ENCODE results near the gene TRIM14. TPM values are rescaled to one million over a fixed set of nuclear protein-coding genes. Genes with fewer than 3 reads are reported as not detected.
"Not testable (repeated sequence)": the region's sequence is repeated elsewhere in the genome, so short reads cannot be mapped to it uniquely, and the experiment has no call there.

The TRIM14 gene
- total and polyA plus RNA-seq, 5 donors, result 1.2 to 8.1 (median 4.0) TPM

DNA sequence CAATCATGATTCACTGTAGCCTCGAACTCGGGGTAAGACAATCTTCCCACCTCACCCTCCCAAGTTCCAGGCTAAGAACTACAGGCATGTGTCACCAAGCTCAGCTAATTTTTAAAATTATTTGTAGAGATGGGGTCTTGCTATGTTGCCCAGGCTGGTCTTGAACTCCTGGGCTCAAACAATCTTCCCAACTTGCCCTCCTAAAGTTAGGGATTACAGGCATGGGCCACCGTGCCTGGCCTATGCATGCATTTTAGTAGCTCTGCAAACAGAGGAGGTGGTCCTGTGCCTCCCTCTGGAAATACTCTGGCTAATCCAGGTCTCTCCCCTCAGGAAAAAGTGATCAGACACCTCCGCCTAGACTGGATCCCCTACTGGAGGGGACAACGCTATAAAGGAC lies 21.5 kb upstream of the TRIM14 start:
- H3K27ac ChIP-seq (ENCODE audit: low read length), result no peak overlapping the region
- no peak for ATAC-seq
- H3K4me3 ChIP-seq (ENCODE audit: low read length), result no peak overlapping the region
- no peaks in the 10 kb centered on the region for H3K9me3 ChIP-seq (ENCODE audit: control insufficient read depth, low read length)
- no peak for DNase-seq
- intact Hi-C loops (cut with DNase I), result no loop called here
- WGBS, result 82% methylated on average over 5 of the region's 5 CpGs
- no peaks in the 10 kb centered on the region for H3K4me1 ChIP-seq (ENCODE audit: control insufficient read depth, insufficient read depth, low read length)
- no peaks in the 10 kb centered on the region for H3K27me3 ChIP-seq (ENCODE audit: control insufficient read depth, insufficient read depth)

DNA sequence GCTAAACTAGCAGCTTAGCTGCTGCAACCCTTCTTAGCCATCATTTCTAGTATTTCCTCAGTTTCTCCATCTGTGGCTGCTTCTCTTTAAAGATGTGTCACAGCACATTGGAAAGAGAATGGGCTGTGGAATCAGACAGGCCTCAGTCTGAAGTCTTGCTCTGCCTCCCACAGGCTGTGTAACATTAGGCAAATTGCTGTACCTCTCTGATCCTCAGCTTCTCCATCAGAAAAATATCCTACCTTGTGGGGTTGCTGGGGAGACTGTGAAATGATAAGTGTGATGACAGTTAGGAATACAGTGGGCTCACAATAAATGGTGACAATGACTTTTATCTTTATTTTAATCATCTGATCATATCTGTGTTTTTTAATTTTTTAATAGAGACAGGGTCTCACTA lies 17.5 kb upstream of the TRIM14 start:
- no peak overlapping the region for H3K4me3 ChIP-seq (ENCODE audit: low read length)
- DNase-seq (no peak), ATAC-seq (no peak)
- intact Hi-C loops (cut with DNase I), result no loop called here
- H3K27ac ChIP-seq (ENCODE audit: low read length), result no peak overlapping the region
- no peaks in the 10 kb centered on the region for H3K27me3 ChIP-seq (ENCODE audit: control insufficient read depth, insufficient read depth)
- no peaks in the 10 kb centered on the region for H3K9me3 ChIP-seq (ENCODE audit: control insufficient read depth, low read length)
- no peaks in the 10 kb centered on the region for H3K4me1 ChIP-seq (ENCODE audit: control insufficient read depth, insufficient read depth, low read length)

DNA sequence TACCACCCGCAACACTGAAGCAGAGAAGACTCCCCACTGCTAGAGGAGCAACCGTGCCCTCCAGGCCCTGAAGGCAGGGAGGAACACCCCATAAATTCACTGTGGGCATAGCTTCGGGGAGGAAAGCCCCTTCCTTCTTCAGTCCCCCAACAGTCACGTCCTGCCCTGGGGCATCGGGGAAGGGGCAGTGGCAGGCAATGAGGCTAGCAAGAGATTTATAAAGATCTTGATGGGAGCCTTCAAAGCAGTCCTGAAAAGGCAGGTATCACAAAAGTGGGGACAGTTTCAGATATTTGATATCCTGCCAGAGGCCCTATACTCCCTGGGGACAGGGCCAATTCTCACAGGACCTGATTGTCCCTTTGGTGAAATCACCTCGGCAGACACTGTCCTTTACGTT lies 16.9 kb upstream of the TRIM14 start:
- Histone ChIP-seq H3K4me3 (ENCODE audit: low read length) (no peak overlapping the region), H3K27ac (ENCODE audit: low read length) (no peak overlapping the region), H3K9me3 (ENCODE audit: control insufficient read depth, low read length) (no peaks in the 10 kb centered on the region), H3K27me3 (ENCODE audit: control insufficient read depth, insufficient read depth) (no peaks in the 10 kb centered on the region), H3K4me1 (ENCODE audit: control insufficient read depth, insufficient read depth, low read length) (no peaks in the 10 kb centered on the region)
- DNase-seq, result no peak
- 84% methylated on average over 7 of the region's 7 CpGs for WGBS
- no peak for ATAC-seq
- intact Hi-C loops (cut with DNase I), result no loop called here

DNA sequence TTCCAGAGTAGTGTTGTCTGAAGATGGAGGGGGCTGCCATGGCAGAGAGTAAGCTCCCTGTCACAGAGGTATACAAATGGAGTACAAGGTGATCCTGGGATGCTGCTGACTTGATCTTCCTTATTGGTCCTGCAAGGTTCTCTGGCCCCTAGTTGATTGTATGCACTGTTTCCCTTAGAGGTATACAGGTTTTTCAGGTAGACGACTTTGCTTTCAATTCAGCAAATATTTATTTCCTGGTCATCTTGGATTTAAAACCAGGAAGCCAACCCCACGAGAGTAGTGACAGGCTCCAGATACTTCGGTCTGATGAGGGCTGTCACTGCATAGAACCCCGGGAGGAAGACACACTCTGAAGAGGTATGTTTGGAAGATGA lies 16.5 kb upstream of the TRIM14 start:
- no peaks in the 10 kb centered on the region for H3K9me3 ChIP-seq (ENCODE audit: control insufficient read depth, low read length)
- H3K27ac ChIP-seq (ENCODE audit: low read length), result no peak overlapping the region
- 80% methylated on average over 4 of the region's 4 CpGs for WGBS
- ATAC-seq, result no peak
- intact Hi-C loops (cut with DNase I), result no loop called here
- H3K27me3 ChIP-seq (ENCODE audit: control insufficient read depth, insufficient read depth), result no peaks in the 10 kb centered on the region
- H3K4me1 ChIP-seq (ENCODE audit: control insufficient read depth, insufficient read depth, low read length), result no peaks in the 10 kb centered on the region
- no peak for DNase-seq
- no peak overlapping the region for H3K4me3 ChIP-seq (ENCODE audit: low read length)

DNA sequence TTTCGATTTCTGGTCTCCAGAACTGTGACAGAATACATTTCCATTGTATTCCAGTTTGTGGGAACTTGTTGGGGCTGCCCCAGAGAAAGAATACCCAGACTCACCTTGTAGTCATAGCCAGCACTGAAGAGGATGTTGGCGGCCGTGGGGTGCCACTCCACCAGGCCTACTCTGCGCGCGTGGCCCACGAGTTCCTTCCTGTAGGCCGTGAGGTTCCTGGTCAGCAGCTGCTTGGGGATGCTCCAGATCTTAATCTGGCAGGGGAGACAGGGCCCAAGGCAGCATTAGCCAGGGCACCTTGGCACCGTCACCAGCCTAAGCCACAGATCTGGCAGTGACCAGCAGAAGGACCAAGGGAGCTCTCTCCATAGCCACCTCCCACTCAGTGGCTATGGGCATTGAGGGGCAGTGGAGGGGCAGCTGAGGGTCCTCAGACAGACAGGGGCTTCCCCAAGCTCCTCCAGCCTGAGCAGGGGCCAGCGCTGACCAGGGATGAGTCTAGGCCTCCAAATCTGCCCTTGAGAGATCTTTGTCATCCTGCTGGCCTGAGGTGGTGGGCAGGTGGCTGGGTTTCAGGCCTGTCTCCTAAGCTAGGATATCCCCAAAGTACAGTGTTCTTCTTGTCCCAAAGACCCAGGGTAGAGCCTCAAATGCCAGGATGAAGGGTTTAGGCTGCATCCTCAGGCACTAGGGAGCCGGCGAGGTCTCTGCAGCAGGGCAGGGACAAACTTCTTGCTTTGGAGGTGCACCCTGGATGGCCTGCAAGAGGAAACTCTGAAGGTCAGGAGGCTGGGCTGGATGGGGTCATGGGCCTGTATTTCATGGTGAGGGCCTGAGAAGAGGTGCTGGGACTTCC lies 15.9 kb upstream of the TRIM14 start:
- ATAC-seq (no peak), DNase-seq (no peak)
- Histone ChIP-seq H3K9me3 (ENCODE audit: control insufficient read depth, low read length) (no peaks in the 10 kb centered on the region), H3K27ac (ENCODE audit: low read length) (no peak overlapping the region), H3K4me3 (ENCODE audit: low read length) (no peak overlapping the region), H3K27me3 (ENCODE audit: control insufficient read depth, insufficient read depth) (no peaks in the 10 kb centered on the region), H3K4me1 (ENCODE audit: control insufficient read depth, insufficient read depth, low read length) (no peaks in the 10 kb centered on the region)
- 91% methylated on average over 12 of the region's 12 CpGs for WGBS
- intact Hi-C loops (cut with DNase I), result no loop called here

DNA sequence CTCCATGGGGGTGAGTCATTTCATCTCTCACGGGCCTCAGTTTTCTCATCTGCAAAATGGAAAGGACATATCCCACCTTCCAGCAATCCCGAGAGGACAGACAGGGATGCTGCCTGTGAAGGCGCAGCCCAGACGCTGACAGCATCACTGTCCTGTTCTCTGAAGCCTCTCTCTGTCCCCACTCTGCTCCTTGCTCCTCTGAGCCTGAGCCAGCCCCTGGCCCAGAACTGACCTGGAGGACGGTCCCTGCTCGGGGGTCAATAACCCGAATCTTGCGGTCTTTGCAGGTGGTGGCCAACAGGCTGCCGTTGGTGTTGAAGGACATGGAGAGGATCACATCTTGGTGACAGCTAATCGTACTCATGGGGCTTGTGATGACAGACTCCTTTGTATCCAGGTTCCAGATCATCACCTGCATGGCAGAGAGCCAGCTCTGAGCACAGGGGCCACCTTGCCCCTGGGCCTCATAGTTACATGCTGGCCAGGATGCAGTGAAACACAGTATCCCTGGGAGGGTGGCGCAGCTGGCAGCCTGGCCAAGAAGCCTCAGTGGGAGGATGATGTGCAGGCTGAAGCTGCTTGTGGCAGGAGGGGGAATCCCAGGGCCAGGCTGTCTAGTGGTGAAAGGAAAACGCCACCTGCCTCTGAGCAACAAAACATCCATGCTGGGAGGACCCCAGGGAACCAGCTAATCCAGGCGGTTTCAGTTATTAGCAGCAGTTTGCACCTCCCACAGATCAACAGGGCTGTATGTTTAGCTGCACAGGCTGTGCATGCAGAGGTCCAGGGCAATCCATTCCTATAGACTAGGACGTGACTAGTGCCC lies 14.0 kb upstream of the TRIM14 start:
- H3K4me3 ChIP-seq (ENCODE audit: low read length), result no peak overlapping the region
- no peaks in the 10 kb centered on the region for H3K4me1 ChIP-seq (ENCODE audit: control insufficient read depth, insufficient read depth, low read length)
- intact Hi-C loops (cut with DNase I), result no loop called here
- H3K9me3 ChIP-seq (ENCODE audit: control insufficient read depth, low read length), result no peaks in the 10 kb centered on the region
- ATAC-seq (no peak), DNase-seq (no peak)
- WGBS, result 74% methylated on average over 14 of the region's 14 CpGs
- no peaks in the 10 kb centered on the region for H3K27me3 ChIP-seq (ENCODE audit: control insufficient read depth, insufficient read depth)
- H3K27ac ChIP-seq (ENCODE audit: low read length), result no peak overlapping the region

DNA sequence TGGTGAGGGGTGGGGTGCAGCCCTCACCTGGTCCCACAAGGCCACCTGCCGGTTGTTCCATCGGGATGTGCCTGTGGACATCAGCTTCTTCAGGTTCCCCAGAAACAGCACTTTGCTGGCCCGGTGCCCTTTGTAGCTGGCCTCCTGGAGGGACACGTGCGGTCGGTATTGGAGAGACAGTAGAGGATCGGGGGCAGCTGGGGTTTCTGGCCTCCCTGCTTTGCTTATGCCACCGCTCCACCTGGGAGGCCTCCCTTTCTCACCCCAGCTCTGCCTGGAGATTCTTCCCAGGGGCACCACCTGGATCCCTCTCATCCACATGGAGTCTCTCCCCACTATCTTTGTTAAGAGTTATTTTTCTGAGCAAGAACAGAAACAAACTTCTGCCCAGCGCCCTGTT lies 13.1 kb upstream of the TRIM14 start:
- Histone ChIP-seq H3K27me3 (ENCODE audit: control insufficient read depth, insufficient read depth) (no peaks in the 10 kb centered on the region), H3K4me3 (ENCODE audit: low read length) (no peak overlapping the region), H3K9me3 (ENCODE audit: control insufficient read depth, low read length) (no peaks in the 10 kb centered on the region), H3K27ac (ENCODE audit: low read length) (no peak overlapping the region), H3K4me1 (ENCODE audit: control insufficient read depth, insufficient read depth, low read length) (no peaks in the 10 kb centered on the region)
- DNase-seq (no peak), ATAC-seq (no peak)
- WGBS, result 78% methylated on average over 9 of the region's 9 CpGs
- intact Hi-C loops (cut with DNase I), result no loop called here

DNA sequence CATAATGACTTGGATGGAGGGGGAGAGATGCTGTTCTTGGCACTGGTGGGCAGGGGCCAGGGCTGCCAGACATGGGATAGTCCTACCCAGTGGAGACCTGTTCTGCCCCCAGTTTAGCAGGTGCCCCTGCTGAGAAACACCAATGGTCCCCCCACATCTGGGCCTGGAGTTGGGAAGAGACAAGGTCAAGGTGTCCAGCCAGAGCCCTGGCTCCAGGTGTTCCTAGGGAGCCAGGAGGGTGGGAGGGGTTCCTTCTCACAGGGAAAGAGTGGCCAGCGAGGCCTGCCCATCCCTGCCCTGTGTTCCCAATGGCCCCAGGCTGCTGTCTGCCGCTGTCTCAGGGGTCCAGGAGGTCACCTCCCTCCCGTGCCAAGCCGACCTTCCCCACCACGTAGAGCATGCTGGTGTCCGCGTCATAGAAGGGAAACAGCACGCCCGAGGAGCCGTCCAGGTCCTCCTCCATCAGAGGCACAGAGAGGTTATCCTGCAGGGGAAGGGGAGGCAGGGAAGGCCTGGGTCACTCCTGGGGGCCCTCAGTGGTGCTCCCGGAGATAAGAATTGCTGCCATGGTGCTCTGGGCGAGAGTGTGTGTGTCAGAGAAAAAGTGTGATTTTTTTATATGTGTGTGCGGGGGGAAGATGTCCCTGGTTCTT lies 11.7 kb upstream of the TRIM14 start:
- H3K27me3 ChIP-seq (ENCODE audit: control insufficient read depth, insufficient read depth), result no peaks in the 10 kb centered on the region
- no peak for ATAC-seq

DNA sequence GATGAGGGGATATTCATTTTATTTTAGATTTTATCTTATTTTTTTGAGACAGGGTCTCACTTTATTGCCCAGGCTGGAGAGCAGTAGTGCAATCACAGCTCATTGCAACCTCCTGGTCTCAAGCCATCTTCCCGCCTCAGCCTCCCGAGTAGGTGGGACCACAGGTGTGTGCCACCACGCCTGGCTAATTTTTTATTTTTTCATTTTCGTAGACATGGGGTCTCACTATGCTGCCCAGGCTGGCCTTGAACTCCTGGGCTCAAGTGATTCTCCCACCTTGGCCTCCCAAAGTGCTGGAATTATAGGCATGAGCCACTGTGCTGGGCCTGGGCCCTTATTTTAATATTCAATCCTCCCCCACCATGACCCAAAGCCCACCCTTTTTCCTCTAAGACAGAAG lies 11.0 kb upstream of the TRIM14 start:
- H3K27me3 ChIP-seq (ENCODE audit: control insufficient read depth, insufficient read depth); H3K4me3 ChIP-seq (ENCODE audit: low read length); ATAC-seq; H3K4me1 ChIP-seq (ENCODE audit: control insufficient read depth, insufficient read depth, low read length); H3K27ac ChIP-seq (ENCODE audit: low read length); H3K9me3 ChIP-seq (ENCODE audit: control insufficient read depth, low read length); intact Hi-C loops (cut with DNase I); DNase-seq: not testable (repeated sequence)
- WGBS, result 94% methylated on average over 4 of the region's 4 CpGs

More for the DNA sequence above, 11.7 kb upstream of the TRIM14 start:
- Histone ChIP-seq H3K27ac (ENCODE audit: low read length) (no peak overlapping the region), H3K9me3 (ENCODE audit: control insufficient read depth, low read length) (no peaks in the 10 kb centered on the region), H3K4me3 (ENCODE audit: low read length) (no peak overlapping the region), H3K4me1 (ENCODE audit: control insufficient read depth, insufficient read depth, low read length) (no peaks in the 10 kb centered on the region)
- WGBS, result 77% methylated on average over 13 of the region's 13 CpGs
- no peak for DNase-seq
- intact Hi-C loops (cut with DNase I), result no loop called here

DNA sequence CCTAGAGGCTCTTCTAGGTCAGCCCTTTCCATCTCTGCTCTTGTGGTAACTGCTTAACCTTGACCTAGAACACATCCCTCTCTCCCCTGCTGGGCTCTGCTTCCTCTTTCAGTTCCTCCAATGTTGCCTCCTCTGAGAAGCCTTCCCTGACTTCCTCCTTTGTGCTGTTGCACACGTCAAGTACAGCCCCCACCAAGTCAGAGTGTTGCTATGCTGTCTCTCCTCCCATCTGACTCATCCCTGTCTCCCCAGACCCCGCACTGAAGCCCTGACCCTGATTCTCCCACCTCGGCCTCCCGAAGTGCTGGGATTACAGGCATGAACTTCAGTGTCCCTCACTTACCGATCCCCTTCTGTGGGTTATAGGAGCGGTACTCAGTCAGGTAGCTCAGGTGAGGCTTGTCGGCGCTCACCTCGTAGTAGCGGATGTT lies 10.4 kb upstream of the TRIM14 start:
- intact Hi-C loops (cut with DNase I), result no loop called here
- Histone ChIP-seq H3K27ac (ENCODE audit: low read length) (no peak overlapping the region), H3K9me3 (ENCODE audit: control insufficient read depth, low read length) (no peaks in the 10 kb centered on the region), H3K4me3 (ENCODE audit: low read length) (no peak overlapping the region), H3K27me3 (ENCODE audit: control insufficient read depth, insufficient read depth) (no peaks in the 10 kb centered on the region), H3K4me1 (ENCODE audit: control insufficient read depth, insufficient read depth, low read length) (no peaks in the 10 kb centered on the region)
- WGBS, result 85% methylated on average over 10 of the region's 10 CpGs
- DNase-seq (no peak), ATAC-seq (peak; percentile 54 to 69)

DNA sequence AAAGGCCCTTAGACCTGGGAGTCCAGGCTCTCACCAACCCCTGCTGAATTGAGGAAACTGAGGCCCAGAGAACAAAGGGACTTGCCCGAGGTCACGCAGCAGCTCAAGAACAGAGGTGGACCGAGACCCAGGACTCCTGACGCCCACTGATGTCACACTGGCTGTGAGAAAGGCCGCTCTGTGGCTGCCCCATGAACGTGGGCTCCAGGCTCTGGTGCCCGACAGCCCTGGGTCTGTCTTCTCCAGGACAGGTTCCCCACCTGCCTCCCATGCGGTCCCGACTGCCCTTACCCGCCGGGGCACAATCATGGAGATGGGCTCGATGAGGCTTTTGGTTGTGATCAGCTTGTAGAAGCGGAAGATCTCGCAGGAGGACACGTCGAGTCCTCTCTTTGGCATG lies 9.3 kb upstream of the TRIM14 start:
- WGBS, result 95% methylated on average over 16 of the region's 16 CpGs

More for the DNA sequence above, 9.3 kb upstream of the TRIM14 start:
- no peak for DNase-seq
- ATAC-seq, result no peak
- Histone ChIP-seq H3K9me3 (ENCODE audit: control insufficient read depth, low read length) (no peaks in the 10 kb centered on the region), H3K27me3 (ENCODE audit: control insufficient read depth, insufficient read depth) (no peaks in the 10 kb centered on the region), H3K27ac (ENCODE audit: low read length) (no peak overlapping the region), H3K4me3 (ENCODE audit: low read length) (no peak overlapping the region), H3K4me1 (ENCODE audit: control insufficient read depth, insufficient read depth, low read length) (no peaks in the 10 kb centered on the region)
- intact Hi-C loops (cut with DNase I), result no loop called here
